Activated naive CD8-positive, alpha-beta T cell treated with anti-CD3 and anti-CD28 coated beads for 36 hours (primary cell): Measurements from ENCODE around the gene DCUN1D2. TPM values are rescaled to one million over a fixed set of nuclear protein-coding genes. Genes with fewer than 3 reads are reported as not detected.
A peak's percentile ranks its signal among the peaks of the same experiment; 100 is the strongest.

Source experiments
- DNase-seq: peaks from one replicate; pipeline ENCODE4 v3.0.0; 2021
- H3K27ac Mint-ChIP-seq: one replicate; pipeline ENCODE4 v1.8.0; 2022; ENCODE audit warnings: mild to moderate bottlenecking, moderate library complexity, mixed read lengths
- H3K27me3 Mint-ChIP-seq: one replicate; pipeline ENCODE4 v1.8.0; 2022; ENCODE audit warnings: mild to moderate bottlenecking, mixed read lengths
- H3K36me3 Mint-ChIP-seq: one replicate; pipeline ENCODE4 v1.8.0; 2021; ENCODE audit warnings: mild to moderate bottlenecking, mixed read lengths
- H3K4me1 Mint-ChIP-seq: one replicate; pipeline ENCODE4 v1.8.0; 2021; ENCODE audit warnings: mixed read lengths
- H3K4me3 Mint-ChIP-seq: one replicate; pipeline ENCODE4 v1.8.0; 2022; ENCODE audit warnings: mild to moderate bottlenecking, moderate library complexity, mixed read lengths
- H3K9me3 Mint-ChIP-seq: one replicate; pipeline ENCODE4 v1.8.0; 2022; ENCODE audit warnings: mixed read lengths
- total RNA-seq, 2 experiments: library from RNA; stranded (reverse); gene quantifications; one replicate each; pipeline ENCODE4 v1.2.3, GENCODE V29; 2021

The DCUN1D2 gene
- total RNA-seq, 2 experiments from 2014 or later: 11.0 to 13.9 TPM

DNA sequence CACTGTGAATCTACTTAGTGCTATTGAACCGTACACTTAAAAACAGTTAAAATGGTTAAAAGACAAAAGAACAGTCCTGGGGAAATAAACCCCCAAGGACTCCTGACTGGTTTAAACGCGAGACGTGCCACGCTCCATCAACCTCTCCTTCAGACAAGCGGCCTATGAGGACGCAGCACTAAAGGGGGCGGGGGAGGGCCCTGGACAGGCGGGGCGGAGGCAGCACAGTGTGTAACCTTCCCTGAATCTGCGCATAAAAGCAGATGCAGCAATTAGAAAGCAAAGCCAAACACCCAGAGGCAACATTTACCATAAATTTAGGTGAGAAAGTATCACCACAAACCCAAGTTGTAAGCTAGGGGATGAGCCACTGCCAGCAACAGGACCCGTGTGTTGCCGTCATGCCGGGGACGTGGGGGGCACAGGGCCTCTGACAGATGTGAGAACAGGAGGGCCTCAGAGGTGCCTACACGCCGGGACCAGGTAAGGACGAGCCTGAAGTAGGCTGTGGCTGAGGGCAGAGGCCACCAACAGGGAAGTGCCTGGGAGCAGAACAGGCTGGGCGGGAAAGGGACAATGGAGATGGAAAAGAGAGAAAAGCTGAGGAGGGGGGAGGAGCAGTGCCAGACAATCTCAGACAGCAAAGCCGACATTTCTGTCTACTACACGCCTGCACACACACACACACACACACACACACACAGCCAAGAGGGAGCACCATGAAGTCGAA lies 21.9 kb downstream of the DCUN1D2 start:
- Mint-ChIP-seq H3K4me3 (no peak overlapping the region), H3K27ac (no peak overlapping the region), H3K9me3 (no peaks in the 10 kb centered on the region), H3K36me3 (peaks cover 22% of the 10 kb centered on the region), H3K4me1 (no peaks in the 10 kb centered on the region), H3K27me3 (no peaks in the 10 kb centered on the region)
- no peak for DNase-seq

DNA sequence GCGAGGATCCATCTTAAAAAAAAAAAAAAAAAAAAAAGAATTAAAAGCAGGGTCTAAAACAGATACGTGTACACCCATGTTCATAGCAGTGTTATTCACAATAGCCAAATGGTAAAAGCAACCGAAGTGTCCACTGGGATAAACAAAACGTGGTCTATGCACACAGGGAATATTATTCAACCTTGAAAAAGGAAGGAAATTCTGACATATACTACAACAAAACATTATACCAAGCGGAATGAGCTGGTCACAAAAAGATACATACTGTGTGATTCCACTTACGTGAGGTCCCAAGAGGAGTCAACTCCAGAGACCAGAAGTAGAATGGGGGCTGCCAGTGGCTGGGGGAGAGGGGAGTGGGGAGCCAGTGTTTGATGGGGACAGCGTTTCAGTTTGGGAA lies 22.5 kb downstream of the DCUN1D2 start:
- no peaks in the 10 kb centered on the region for H3K4me1 Mint-ChIP-seq
- H3K27ac Mint-ChIP-seq: no peak overlapping the region
- H3K4me3 Mint-ChIP-seq: no peak overlapping the region
- DNase-seq: no peak
- peaks cover 22% of the 10 kb centered on the region for H3K36me3 Mint-ChIP-seq
- H3K27me3 Mint-ChIP-seq: no peaks in the 10 kb centered on the region
- H3K9me3 Mint-ChIP-seq: no peaks in the 10 kb centered on the region

DNA sequence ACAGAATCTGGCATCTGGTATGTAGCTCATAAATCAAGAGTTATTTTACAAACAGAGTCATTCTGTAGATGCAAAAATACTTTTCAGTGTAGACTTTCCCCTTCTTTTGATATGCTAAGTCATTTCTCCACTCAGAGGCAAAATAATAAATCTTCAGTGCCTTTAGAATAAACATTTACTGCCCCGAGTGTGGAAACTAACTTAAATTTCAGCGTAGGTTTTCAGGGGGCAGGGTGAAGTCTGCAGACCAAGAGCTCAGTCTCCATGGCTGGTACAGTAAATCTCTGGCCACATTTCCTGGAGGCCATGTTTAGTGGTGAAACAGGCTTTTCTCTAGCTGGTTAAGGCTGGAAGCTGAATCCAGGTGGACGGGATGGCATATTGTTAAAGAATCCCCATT lies 24.1 kb downstream of the DCUN1D2 start:
- Mint-ChIP-seq H3K27me3 (no peaks in the 10 kb centered on the region), H3K9me3 (no peaks in the 10 kb centered on the region), H3K36me3 (peaks cover 19% of the 10 kb centered on the region), H3K27ac (no peak overlapping the region), H3K4me1 (no peaks in the 10 kb centered on the region), H3K4me3 (no peak overlapping the region)
- DNase-seq: no peak

DNA sequence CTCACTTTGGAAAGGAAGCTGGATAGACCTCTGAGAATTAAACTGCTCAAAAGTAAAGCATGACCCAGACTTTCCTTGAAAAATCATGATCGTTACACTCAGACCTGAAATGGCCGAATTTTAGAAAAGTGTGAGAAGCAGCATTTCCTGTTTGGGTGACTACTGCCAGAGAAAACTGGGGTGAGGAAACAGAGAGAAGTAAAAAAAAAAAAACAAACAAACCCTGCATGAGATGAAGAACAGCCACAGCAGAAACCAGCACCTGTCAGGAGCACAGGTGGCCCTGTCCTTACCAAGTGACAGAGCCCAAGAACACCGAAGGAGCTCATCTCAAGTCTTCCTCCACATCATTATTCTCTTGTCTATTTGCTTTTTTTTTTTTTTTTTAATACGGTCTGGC lies 25.2 kb downstream of the DCUN1D2 start:
- DNase-seq: no peak
- Mint-ChIP-seq H3K4me3 (no peak overlapping the region), H3K36me3 (peaks cover 14% of the 10 kb centered on the region), H3K9me3 (no peaks in the 10 kb centered on the region), H3K27me3 (no peaks in the 10 kb centered on the region), H3K4me1 (no peaks in the 10 kb centered on the region), H3K27ac (no peak overlapping the region)

DNA sequence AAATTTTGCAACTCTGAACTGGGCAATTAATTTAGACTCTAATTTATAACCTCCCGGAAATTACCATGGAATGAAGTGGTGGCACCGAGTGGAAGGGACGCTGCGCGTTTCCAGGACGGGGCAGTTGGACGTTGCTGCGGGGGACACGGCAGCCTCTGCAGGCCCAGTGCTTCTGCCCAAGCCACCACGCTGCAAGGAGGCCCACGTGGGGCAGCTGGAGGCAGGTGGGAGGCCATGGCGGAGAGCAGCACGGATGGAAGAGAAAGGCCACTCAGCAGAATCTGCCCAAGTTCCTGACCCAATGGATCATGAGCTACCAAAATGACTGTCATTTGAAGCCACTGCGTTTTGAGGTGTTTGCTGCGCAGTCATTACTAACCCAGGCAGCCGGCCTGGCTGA lies 26.0 kb downstream of the DCUN1D2 start:
- no peak overlapping the region for H3K4me3 Mint-ChIP-seq
- H3K27me3 Mint-ChIP-seq: no peaks in the 10 kb centered on the region
- peaks cover 14% of the 10 kb centered on the region for H3K36me3 Mint-ChIP-seq
- no peak for DNase-seq
- H3K4me1 Mint-ChIP-seq: no peaks in the 10 kb centered on the region
- no peaks in the 10 kb centered on the region for H3K9me3 Mint-ChIP-seq
- H3K27ac Mint-ChIP-seq: no peak overlapping the region

DNA sequence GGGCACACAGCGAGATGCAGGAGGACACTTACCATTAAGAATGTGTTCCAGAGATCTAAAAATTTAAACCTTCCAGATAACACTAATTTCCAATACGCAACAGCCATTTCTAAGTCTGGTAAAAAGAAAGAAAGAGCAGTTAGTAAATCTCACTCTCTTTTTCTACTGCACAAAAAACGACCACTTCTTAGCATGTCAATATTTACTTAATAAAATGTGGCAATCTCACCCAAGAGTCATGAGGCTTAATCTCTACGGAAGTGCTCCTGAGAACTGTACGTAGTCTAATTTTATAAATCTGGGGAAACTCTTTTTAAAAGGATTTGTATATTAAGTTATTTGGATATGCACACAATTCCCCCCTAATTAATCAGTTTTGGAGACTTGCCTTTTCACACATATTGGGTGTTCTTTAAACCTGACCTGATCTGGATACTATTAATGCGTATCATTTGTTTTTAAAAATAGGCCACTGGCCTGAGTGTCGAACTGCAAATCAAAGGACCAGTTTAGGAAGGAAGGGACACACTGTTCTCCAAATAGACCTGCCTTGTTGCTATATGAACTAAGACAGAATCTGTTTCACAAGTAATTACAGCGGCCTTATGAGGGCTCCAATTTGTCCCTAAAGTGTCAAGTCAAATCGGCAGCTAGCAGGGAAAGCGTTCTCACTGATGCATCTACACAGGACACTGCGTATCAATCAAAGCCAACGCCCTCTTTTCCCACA lies 29.3 kb downstream of the DCUN1D2 start:
- Mint-ChIP-seq H3K9me3 (no peaks in the 10 kb centered on the region), H3K36me3 (peaks cover 7% of the 10 kb centered on the region), H3K27me3 (no peaks in the 10 kb centered on the region), H3K27ac (no peak overlapping the region), H3K4me1 (no peaks in the 10 kb centered on the region), H3K4me3 (no peak overlapping the region)
- DNase-seq: no peak

DNA sequence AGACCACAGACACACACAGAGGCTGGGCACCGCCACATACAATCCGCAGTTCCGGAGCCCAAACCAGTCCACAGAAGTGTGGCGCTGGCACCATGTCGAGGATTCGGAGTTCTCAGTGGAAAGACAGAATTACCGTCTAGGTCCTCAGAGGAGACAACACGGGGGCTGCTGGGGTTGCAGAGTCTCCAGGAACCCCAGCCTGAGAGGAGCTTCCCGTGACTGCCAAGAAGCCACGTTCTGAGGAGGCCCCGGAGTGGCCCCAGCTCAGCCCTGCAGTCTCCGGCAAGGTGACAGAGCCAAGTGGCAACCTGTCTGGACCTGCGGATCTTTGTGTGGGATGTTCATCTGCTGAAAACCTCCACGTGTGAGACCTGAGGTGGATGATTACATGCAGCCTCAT lies 29.9 kb downstream of the DCUN1D2 start:
- Mint-ChIP-seq H3K27ac (no peak overlapping the region), H3K4me1 (no peaks in the 10 kb centered on the region), H3K9me3 (no peaks in the 10 kb centered on the region), H3K27me3 (no peaks in the 10 kb centered on the region), H3K4me3 (no peak overlapping the region), H3K36me3 (peaks cover 7% of the 10 kb centered on the region)
- no peak for DNase-seq

DNA sequence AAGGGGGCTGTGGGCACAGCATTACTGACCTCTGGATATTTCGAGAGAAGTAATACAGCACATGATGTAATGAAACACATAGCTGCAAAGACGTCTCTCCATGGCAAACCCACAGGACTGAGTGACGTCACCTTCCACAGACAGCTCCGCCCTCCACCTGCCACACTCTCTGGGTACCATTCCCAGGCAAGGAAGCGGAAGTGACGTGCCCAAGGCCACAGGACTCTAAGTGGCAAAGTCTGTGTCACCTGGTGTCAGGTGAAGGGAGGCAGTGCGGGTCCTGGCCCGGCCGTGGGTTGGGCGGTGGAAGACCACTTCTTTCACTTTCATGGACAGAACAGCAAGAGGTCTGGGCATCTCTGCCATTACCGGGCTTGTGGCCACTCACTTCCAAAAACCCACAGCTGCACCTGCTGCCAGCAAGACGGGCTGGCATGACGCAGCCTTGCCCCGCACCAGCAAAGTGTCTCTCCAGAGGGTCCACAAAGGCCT lies 30.4 kb downstream of the DCUN1D2 start:
- DNase-seq: no peak
- H3K27ac Mint-ChIP-seq: no peak overlapping the region
- H3K4me3 Mint-ChIP-seq: no peak overlapping the region
- H3K4me1 Mint-ChIP-seq: no peaks in the 10 kb centered on the region
- no peaks in the 10 kb centered on the region for H3K27me3 Mint-ChIP-seq
- H3K36me3 Mint-ChIP-seq: peaks cover 7% of the 10 kb centered on the region
- H3K9me3 Mint-ChIP-seq: no peaks in the 10 kb centered on the region

DNA sequence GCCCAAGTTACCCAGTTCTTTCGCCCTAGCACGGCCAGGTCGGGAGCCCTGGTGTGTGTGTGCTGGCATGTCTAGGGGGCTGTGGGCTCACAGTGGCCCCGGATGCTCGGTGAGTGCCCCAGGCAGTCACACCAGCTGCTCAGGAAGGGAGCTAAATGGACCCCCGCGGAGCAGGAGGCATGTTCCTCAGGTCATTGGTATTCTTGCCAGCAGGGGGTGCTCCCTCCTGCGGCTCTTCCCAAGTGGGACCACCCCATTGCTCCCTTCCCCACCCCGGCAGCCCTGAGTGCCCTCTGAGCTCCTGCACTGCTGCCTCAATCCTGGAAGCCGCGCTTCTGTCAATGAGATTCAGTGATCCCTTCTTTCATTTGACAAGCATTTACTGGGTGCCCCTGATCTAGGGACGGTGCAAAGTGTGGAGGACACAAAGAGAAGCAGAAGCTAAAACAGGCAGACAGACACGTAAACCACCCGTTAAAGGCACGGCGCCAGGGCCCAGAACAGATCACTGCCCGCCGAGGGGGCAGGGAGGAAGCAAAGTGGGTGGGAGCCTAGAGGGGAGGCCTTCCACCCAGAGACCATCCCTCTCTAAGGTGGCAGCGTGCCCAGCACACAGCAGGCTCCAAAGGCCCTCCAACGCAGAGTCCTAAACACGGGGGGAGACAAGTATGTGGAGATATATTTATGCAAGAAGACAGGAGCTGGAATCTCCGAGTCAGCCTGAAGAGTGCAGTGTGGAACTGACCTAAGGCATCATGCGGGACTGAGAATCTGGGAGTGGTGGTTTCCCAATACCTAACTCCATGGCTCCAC lies 32.1 kb downstream of the DCUN1D2 start:
- H3K4me1 Mint-ChIP-seq: no peaks in the 10 kb centered on the region
- H3K36me3 Mint-ChIP-seq: peaks cover 7% of the 10 kb centered on the region
- H3K27ac Mint-ChIP-seq: no peak overlapping the region
- no peak for DNase-seq
- H3K9me3 Mint-ChIP-seq: no peaks in the 10 kb centered on the region
- H3K27me3 Mint-ChIP-seq: no peaks in the 10 kb centered on the region
- H3K4me3 Mint-ChIP-seq: no peak overlapping the region

DNA sequence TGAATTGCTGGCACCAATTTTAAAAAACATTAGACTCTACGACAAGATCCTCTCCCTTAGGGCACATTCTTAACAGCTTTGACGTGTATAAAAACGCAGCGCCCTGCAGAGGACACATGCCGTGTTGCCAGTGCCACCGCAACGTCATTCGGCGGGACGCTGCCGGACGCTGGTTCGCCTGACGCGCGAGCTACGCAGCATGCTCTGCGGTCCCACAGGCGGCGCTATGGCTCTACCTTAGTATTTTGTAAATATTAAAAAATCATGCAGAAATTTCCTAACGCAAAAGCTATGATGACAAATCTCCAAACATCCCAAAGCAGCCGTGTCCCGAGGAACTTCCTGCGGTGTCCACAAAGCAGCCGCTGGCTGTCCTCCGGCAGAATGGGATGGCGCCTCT lies 33.0 kb downstream of the DCUN1D2 start:
- no peaks in the 10 kb centered on the region for H3K9me3 Mint-ChIP-seq
- no peak for DNase-seq
- no peak overlapping the region for H3K4me3 Mint-ChIP-seq
- no peak overlapping the region for H3K27ac Mint-ChIP-seq
- no peaks in the 10 kb centered on the region for H3K4me1 Mint-ChIP-seq
- H3K36me3 Mint-ChIP-seq: peaks cover 9% of the 10 kb centered on the region
- H3K27me3 Mint-ChIP-seq: no peaks in the 10 kb centered on the region

DNA sequence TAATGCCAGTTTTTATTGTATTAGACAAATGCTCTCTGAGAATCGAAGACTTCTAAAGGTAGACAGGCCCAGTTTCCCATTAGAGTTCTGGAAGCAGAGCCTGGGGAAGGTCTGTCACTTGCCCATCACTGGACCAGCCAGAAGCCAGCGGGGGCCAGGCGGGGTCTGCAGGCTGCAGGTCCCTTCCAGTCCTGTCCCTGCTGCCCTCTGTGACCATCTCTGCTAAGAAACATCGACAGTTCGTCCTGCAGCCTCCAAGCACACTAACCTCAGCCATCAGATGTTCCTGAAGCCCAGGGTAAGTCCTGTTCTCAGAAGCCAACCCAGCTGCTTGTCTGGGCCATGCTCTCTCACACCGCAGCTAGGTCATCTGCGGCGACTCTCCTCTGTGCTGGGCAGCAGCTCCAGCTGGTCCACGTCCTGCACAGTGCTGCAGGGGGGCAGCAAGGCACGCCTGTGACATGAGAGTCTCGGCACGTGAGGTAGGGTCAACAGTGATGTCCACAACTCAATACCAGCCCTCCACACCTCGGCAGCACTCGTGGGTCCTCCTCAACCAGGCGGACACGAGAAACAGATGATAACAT lies 34.3 kb downstream of the DCUN1D2 start:
- DNase-seq: no peak
- H3K4me1 Mint-ChIP-seq: no peaks in the 10 kb centered on the region
- H3K36me3 Mint-ChIP-seq: peaks cover 8% of the 10 kb centered on the region
- no peak overlapping the region for H3K27ac Mint-ChIP-seq
- no peaks in the 10 kb centered on the region for H3K9me3 Mint-ChIP-seq
- no peaks in the 10 kb centered on the region for H3K27me3 Mint-ChIP-seq
- H3K4me3 Mint-ChIP-seq: no peak overlapping the region

DNA sequence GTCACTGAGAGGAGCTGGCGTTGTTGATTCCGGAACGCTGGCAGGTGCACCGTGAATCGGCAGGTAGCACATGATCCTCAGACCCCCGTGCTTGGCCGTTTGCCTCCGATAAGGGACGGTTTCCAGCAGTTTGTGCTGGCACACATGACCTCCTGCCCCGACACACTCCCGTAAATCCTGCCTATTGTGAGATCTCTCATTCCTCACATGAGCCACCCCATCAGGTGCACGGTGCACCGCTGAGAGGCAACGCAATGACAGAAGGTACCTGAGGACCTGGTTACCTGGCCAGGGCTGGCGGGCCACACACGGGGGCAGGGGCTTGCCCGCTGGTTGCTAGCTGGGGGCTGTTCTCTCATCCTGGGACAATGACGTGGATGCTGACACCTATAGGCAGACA lies 35.1 kb downstream of the DCUN1D2 start:
- H3K27me3 Mint-ChIP-seq: no peaks in the 10 kb centered on the region
- no peaks in the 10 kb centered on the region for H3K4me1 Mint-ChIP-seq
- H3K27ac Mint-ChIP-seq: no peak overlapping the region
- H3K9me3 Mint-ChIP-seq: no peaks in the 10 kb centered on the region
- no peak for DNase-seq
- H3K4me3 Mint-ChIP-seq: no peak overlapping the region
- peaks cover 8% of the 10 kb centered on the region for H3K36me3 Mint-ChIP-seq

DNA sequence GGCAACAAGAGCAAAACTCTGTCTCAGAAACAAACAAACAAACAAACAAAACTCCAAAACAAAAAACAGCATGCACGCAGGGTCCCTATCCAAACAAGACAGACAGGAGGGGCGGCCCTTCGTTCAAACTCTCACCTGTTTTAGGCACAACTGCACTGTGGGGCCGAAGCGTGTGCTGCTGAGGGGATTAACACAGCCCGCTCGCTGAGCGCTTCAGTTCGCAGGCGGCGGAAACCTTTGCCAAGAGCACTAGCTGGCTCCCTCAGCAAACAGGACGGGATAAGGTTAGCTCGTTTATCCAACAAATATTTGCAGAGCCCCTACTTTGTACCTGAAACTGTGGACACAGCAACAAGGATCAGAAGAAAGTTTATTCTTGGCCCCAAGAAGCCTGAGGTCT lies 35.6 kb downstream of the DCUN1D2 start:
- Mint-ChIP-seq H3K27ac (no peak overlapping the region), H3K4me3 (no peak overlapping the region), H3K4me1 (no peaks in the 10 kb centered on the region)

DNA sequence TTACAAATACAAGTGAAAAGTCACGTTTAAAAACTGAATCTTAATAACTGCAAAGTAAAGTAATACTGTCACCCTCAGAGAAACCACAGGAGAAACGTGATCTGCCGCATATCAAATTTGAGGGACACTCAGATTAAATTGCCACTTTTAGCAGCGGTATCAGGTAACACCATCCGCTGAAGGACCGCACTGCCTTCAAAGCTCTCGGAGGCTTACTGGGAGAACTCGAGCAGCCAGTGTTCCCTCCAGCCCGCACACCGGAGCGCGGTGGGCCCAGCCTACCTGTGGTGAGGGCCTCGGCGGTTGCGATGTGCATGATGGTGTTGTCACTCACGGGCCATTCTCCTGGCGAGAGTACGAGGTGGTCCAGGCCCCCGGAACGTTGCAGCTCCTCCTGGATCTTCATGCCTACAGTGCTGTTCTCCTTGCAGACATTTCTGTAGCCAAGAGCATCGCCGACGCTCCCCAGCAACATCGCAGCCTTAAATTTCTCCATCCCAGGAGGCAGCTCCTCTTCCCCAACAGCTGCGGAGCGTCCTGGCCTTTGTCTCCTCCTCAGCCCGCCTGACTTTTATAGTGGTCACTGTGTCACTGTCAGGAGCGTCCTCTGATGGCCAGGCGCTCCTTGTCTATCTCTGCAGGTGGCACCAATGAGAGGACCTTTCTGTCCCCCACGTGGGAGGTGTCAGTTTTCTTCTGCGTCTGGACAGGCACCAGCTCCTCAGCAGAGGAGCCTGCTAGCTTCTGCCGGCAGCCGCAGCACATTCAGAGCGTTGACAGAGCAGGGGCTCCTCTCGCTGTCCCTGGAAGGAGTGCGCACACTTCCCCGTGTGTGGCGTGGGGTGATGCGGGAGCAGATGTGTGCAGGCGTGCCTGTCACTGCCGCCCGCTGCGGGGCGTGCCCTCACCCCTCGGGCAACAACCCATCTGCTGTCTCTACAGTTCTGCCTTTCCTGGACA lies 37.3 kb downstream of the DCUN1D2 start, which contains the start of gene ADPRHL1:
ADPRHL1 (minus strand) TSS at position 547 of the 960 bp plus-strand sequence; CDS start at position 496, 51 bp downstream.
- no peak for DNase-seq
- H3K36me3 Mint-ChIP-seq: peaks cover 4% of the 10 kb centered on the region

More for the DNA sequence above, 35.6 kb downstream of the DCUN1D2 start:
- Mint-ChIP-seq H3K36me3 (peaks cover 4% of the 10 kb centered on the region), H3K27me3 (no peaks in the 10 kb centered on the region), H3K9me3 (no peaks in the 10 kb centered on the region)
- no peak for DNase-seq

More for the DNA sequence above, 37.3 kb downstream of the DCUN1D2 start, which contains the start of gene ADPRHL1:
- no peak within 1 kb of the TSS for H3K4me3 Mint-ChIP-seq
- H3K27ac Mint-ChIP-seq: peak within 1 kb of the TSS; percentile 45
- H3K9me3 Mint-ChIP-seq: no peaks in the 10 kb centered on the region
- no peaks in the 10 kb centered on the region for H3K27me3 Mint-ChIP-seq
- H3K4me1 Mint-ChIP-seq: no peaks in the 10 kb centered on the region
